Sigmoid colon (tissue), 4 donors: ENCODE results near the gene PCDHGC4.

Experiments used
- CTCF ChIP-seq, 4 experiments: fragments of 450-650 bp in 3 of 4; fragments of 200-600 bp in 1 of 4; IDR thresholded peaks; one replicate each; pipeline ENCODE4 v1.5.1; 2016 to 2019; ENCODE audit warnings: antibody characterized with exemption in 4 of 4, mild to moderate bottlenecking in 3 of 4, moderate library complexity in 2 of 4
- EP300 ChIP-seq, 4 donors: sonication (generic); formaldehyde crosslinking; IDR thresholded peaks; one replicate each; pipeline ENCODE4 v1.6.1; 2017; ENCODE audit warnings: antibody characterized with exemption in 4 of 4

GRCh38 chr5:141441571-141442170, 43.2 kb upstream of the PCDHGC4 start:
- TF ChIP-seq CTCF (IDR thresholded peaks at IDR 0.05): no peak
- no peak for TF ChIP-seq EP300 (IDR thresholded peaks at IDR 0.05)
